Neuronal stem cell (in vitro differentiated cells): Measurements from ENCODE around the gene WHRN.

Experiments
- DNase-seq: peaks from one replicate; pipeline ENCODE4 v3.0.0-alpha.2; 2013; ENCODE audit warnings: low spot score
- H2AFZ ChIP-seq: one replicate; pipeline ENCODE4 v1.6.1; 2013; ENCODE audit warnings: mild to moderate bottlenecking, low read length, inconsistent platforms
- H2AK5ac ChIP-seq: 2 replicates; pipeline ENCODE4 v1.6.1; 2013; ENCODE audit warnings: low read depth, mild to moderate bottlenecking, inconsistent platforms, low read length, moderate library complexity, mixed read lengths
- H2BK120ac ChIP-seq: 2 replicates; pipeline ENCODE4 v1.6.1; 2013; ENCODE audit warnings: low read depth, mild to moderate bottlenecking, inconsistent platforms, low read length, moderate library complexity, mixed read lengths
- H2BK12ac ChIP-seq: one replicate; pipeline ENCODE4 v1.6.1; 2013; ENCODE audit warnings: low read length, inconsistent platforms
- H2BK15ac ChIP-seq: 2 replicates; pipeline ENCODE4 v1.6.1; 2013; ENCODE audit warnings: mild to moderate bottlenecking, low read length, inconsistent platforms, mixed read lengths
- H2BK5ac ChIP-seq: one replicate; pipeline ENCODE4 v1.6.1; 2013; ENCODE audit warnings: inconsistent platforms, mild to moderate bottlenecking, low read length, moderate library complexity
- H3K14ac ChIP-seq: one replicate; pipeline ENCODE4 v1.6.1; 2013; ENCODE audit warnings: low read length, inconsistent platforms
- H3K18ac ChIP-seq: 2 replicates; pipeline ENCODE4 v1.6.1; 2013; ENCODE audit warnings: low read length, inconsistent platforms
- H3K23ac ChIP-seq: 2 replicates; pipeline ENCODE4 v1.6.1; 2013; ENCODE audit warnings: low read depth, mild to moderate bottlenecking, mixed read lengths, low read length, inconsistent platforms; ENCODE audit not compliant: poor library complexity
- H3K27ac ChIP-seq: replicated peaks from 3 replicates; pipeline ENCODE4 v1.5.1; 2013; ENCODE audit warnings: low read length, inconsistent platforms
- H3K27me3 ChIP-seq, 3 experiments: 2 replicates each; pipeline ENCODE4 v1.6.1; 2013; ENCODE audit warnings: low read length in 3 of 3, mild to moderate bottlenecking in 2 of 3, inconsistent platforms in 1 of 3, low read depth in 1 of 3, mixed read lengths in 1 of 3, moderate library complexity in 1 of 3; ENCODE audit not compliant: control insufficient read depth in 3 of 3, insufficient read depth in 3 of 3
- H3K36me3 ChIP-seq, 2 donors: replicated peaks in 1 of 2; 2 replicates each; pipeline ENCODE4 v1.6.1; 2013; ENCODE audit warnings: low read length in 2 of 2; ENCODE audit not compliant: control insufficient read depth in 2 of 2, insufficient read depth in 2 of 2
- H3K4ac ChIP-seq: 2 replicates; pipeline ENCODE4 v1.6.1; 2013; ENCODE audit warnings: inconsistent platforms, mild to moderate bottlenecking, low read length, moderate library complexity
- H3K4me1 ChIP-seq, 2 donors: 1 replicate in 1 of 2; 2 replicates in 1 of 2; pipeline ENCODE4 v1.6.1; 2013; ENCODE audit warnings: low read length in 2 of 2, low read depth in 1 of 2; ENCODE audit not compliant: control insufficient read depth in 2 of 2, insufficient read depth in 1 of 2
- H3K4me2 ChIP-seq: one replicate; pipeline ENCODE4 v1.6.1; 2013; ENCODE audit warnings: mild to moderate bottlenecking, low read length, inconsistent platforms; ENCODE audit not compliant: insufficient read depth, poor library complexity, severe bottlenecking
- H3K4me3 ChIP-seq, 2 donors: 2 replicates each; pipeline ENCODE4 v1.5.1; 2013; ENCODE audit warnings: low read length in 2 of 2, mild to moderate bottlenecking in 2 of 2, inconsistent platforms in 1 of 2, moderate library complexity in 1 of 2
- H3K79me1 ChIP-seq: one replicate; pipeline ENCODE4 v1.6.1; 2013; ENCODE audit warnings: low read depth, mild to moderate bottlenecking, inconsistent platforms, low read length, moderate library complexity
- H3K9ac ChIP-seq: one replicate; pipeline ENCODE4 v1.6.1; 2013; ENCODE audit warnings: mild to moderate bottlenecking, low read depth, low read length, inconsistent platforms; ENCODE audit not compliant: poor library complexity
- H3K9me3 ChIP-seq, 2 donors: replicated peaks in 1 of 2; 2 replicates each; pipeline versions ENCODE3 to v1.6.1; 2013; ENCODE audit warnings: low read length in 2 of 2, mild to moderate bottlenecking in 2 of 2, inconsistent platforms in 1 of 2, low read depth in 1 of 2, mixed read lengths in 1 of 2, moderate library complexity in 1 of 2; ENCODE audit not compliant: control insufficient read depth in 2 of 2, insufficient read depth in 1 of 2
- H4K8ac ChIP-seq: one replicate; pipeline ENCODE4 v1.6.1; 2013; ENCODE audit warnings: low read depth, mild to moderate bottlenecking, inconsistent platforms, low read length, moderate library complexity
- H4K91ac ChIP-seq: one replicate; pipeline ENCODE4 v1.6.1; 2013; ENCODE audit warnings: low read length, low read depth, mild to moderate bottlenecking, inconsistent platforms; ENCODE audit not compliant: poor library complexity
- WGBS, 2 donors: extraction: QIAGEN DNeasy Blood & Tissue Kit; methylation state at CpG; one replicate each; pipeline ENCODE4 v1.1.7; 2013; ENCODE audit warnings: missing lambda C conversion rate in 2 of 2, mixed read lengths in 1 of 2; ENCODE audit not compliant: insufficient read length in 2 of 2, insufficient replicate concordance in 1 of 2; ENCODE audit errors: extremely low coverage in 2 of 2; 5-methylcytosine and 5-hydroxymethylcytosine counted together

WHRN gene

DNA sequence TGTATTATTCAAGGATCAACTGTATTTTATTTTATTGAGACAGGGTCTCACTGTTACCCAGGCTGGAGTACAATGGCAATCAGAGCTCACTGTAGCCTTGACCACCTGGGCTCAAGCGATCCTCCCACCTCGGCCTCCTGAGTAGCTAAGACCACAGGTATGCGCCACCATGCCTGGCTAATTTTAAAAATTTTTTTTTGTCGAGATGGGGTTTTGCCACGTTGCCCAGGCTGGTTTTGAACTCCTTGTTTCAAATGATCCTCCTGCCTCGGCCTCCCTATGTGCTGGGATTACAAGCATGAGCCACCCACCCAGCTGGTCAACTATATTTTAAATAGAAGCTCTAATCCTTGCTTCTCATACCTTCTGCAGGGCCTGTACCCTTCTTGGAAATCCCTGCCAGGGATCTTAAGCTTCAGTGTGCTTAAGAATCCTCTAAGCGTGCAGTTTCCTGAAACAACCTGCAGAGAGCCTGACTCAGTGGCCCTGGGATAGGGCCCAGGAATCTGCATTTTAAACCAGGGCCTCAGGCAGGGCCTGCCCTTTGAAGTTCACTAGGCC, 120.4 kb downstream of the WHRN start:
- no peak for DNase-seq
- H2AK5ac ChIP-seq = no peak overlapping the region
- H3K4me3 ChIP-seq = no peak overlapping the region
- no peak overlapping the region for H4K8ac ChIP-seq
- H3K4ac ChIP-seq = no peak overlapping the region
- H3K18ac ChIP-seq = no peak overlapping the region
- H3K4me2 ChIP-seq = no peak overlapping the region
- no peak overlapping the region for H3K27ac ChIP-seq
- no CpG with 5 or more reads among the region's 7 CpGs for WGBS, 2 donors
- no peaks in the 10 kb centered on the region for H3K9me3 ChIP-seq
- no peaks in the 10 kb centered on the region for H3K79me1 ChIP-seq
- no peak overlapping the region for H4K91ac ChIP-seq
- H2BK5ac ChIP-seq = no peak overlapping the region
- no peak overlapping the region for H3K9ac ChIP-seq
- H2BK120ac ChIP-seq = no peak overlapping the region
- no peak overlapping the region for H2BK15ac ChIP-seq
- no peak overlapping the region for H3K14ac ChIP-seq
- peaks cover 37 to 38% of the 10 kb centered on the region in 2 donors for H3K4me1 ChIP-seq
- no peaks in the 10 kb centered on the region for H3K27me3 ChIP-seq
- no peak overlapping the region for H2BK12ac ChIP-seq
- no peak overlapping the region for H3K23ac ChIP-seq
- H2AFZ ChIP-seq = no peak overlapping the region
- peaks cover 4 to 12% of the 10 kb centered on the region in 2 donors for H3K36me3 ChIP-seq

DNA sequence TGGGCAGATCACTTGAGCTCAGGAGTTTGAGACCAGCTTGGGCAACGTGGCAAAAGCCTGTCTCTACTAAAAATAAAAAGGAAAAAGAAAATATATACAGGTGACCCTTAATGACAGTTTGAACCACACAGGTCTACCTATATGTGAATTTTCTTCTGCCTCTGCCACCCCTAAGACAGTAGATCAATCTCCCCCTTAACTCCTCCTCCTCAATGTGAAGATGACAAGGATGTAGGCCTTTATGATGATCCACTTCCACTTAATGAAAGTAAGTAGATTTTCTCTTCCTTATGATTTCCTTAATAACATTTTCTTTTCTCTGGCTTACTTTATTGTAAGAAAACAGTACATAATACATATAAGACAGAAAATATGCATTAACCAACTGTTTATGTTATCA, 120.9 kb downstream of the WHRN start:
- Histone ChIP-seq H3K4me3 (no peak overlapping the region), H3K9me3 (no peaks in the 10 kb centered on the region), H2BK5ac (no peak overlapping the region), H4K91ac (no peak overlapping the region), H3K14ac (no peak overlapping the region), H3K27me3 (no peaks in the 10 kb centered on the region), H3K27ac (no peak overlapping the region), H3K9ac (no peak overlapping the region), H3K23ac (no peak overlapping the region), H3K4ac (no peak overlapping the region), H2BK12ac (no peak overlapping the region), H3K4me1 (peaks cover 36 to 37% of the 10 kb centered on the region in 2 donors), H2BK120ac (no peak overlapping the region), H3K79me1 (no peaks in the 10 kb centered on the region), H2AK5ac (no peak overlapping the region), H3K36me3 (peaks cover 4 to 17% of the 10 kb centered on the region in 2 donors), H2BK15ac (no peak overlapping the region), H3K18ac (no peak overlapping the region), H4K8ac (no peak overlapping the region), H2AFZ (no peak overlapping the region), H3K4me2 (no peak overlapping the region)
- no CpG with 5 or more reads among the region's 1 CpG for WGBS, 2 donors
- DNase-seq = no peak

GRCh38 chr9:114383521-114384231, 121.6 kb downstream of the WHRN start:
- Histone ChIP-seq H3K36me3 (peaks cover 6 to 22% of the 10 kb centered on the region in 2 donors), H2BK15ac (peak overlapping the region; percentile 13), H2AFZ (peak overlapping the region; percentile 60), H3K9ac (no peak overlapping the region), H2BK120ac (no peak overlapping the region), H2BK12ac (no peak overlapping the region), H3K79me1 (no peaks in the 10 kb centered on the region), H2AK5ac (peak overlapping the region; percentile 30), H3K14ac (peak overlapping the region; percentile 42), H3K4me2 (peak overlapping the region; percentile 19), H3K18ac (peak overlapping the region; percentile 86), H3K27ac (peak overlapping the region; percentile 34), H3K23ac (peak overlapping the region; percentile 35), H3K4me1 (peaks cover 36% of the 10 kb centered on the region in 2 donors), H4K91ac (no peak overlapping the region), H3K4ac (no peak overlapping the region), H3K27me3 (no peaks in the 10 kb centered on the region), H4K8ac (no peak overlapping the region), H3K9me3 (no peaks in the 10 kb centered on the region), H2BK5ac (no peak overlapping the region), H3K4me3 (no peak overlapping the region)
- DNase-seq = no peak
- WGBS, 2 donors = no CpG with 5 or more reads among the region's 8 CpGs

- no peak overlapping the region for H2BK5ac ChIP-seq
These were observed 122.4 kb downstream of the WHRN start for GRCh38 chr9:114382699-114383520.

More at GRCh38 chr9:114382699-114383520, 122.4 kb downstream of the WHRN start:
- Histone ChIP-seq H3K27me3 (no peaks in the 10 kb centered on the region), H2BK15ac (peak overlapping the region; percentile 13), H2BK12ac (no peak overlapping the region), H3K14ac (no peak overlapping the region), H3K36me3 (peaks cover 4 to 25% of the 10 kb centered on the region in 2 donors), H3K27ac (peak overlapping the region; percentile 34), H2AK5ac (peak overlapping the region; percentile 30), H4K8ac (no peak overlapping the region), H3K4me1 (peaks cover 31 to 32% of the 10 kb centered on the region in 2 donors), H3K23ac (peak overlapping the region; percentile 35), H3K18ac (peak overlapping the region; percentile 86), H3K79me1 (no peaks in the 10 kb centered on the region), H4K91ac (no peak overlapping the region), H3K4me3 (no peak overlapping the region), H3K9ac (no peak overlapping the region), H3K4ac (no peak overlapping the region), H3K4me2 (peak overlapping the region; percentile 19), H2BK120ac (no peak overlapping the region), H2AFZ (peak overlapping the region; percentile 60), H3K9me3 (no peaks in the 10 kb centered on the region)
- no peak for DNase-seq
- no CpG with 5 or more reads among the region's 17 CpGs for WGBS, 2 donors
